IPS DF 19.7 (cell line): ENCODE data around the gene UNK.
"Not testable (repeated sequence)": the region's sequence is repeated elsewhere in the genome, so short reads cannot be mapped to it uniquely, and the experiment has no call there.

Source experiments
- DNase-seq: peaks from one replicate; pipeline ENCODE4 v3.0.0-alpha.2; 2013; ENCODE audit warnings: low read depth, low spot score

Gene UNK

DNA sequence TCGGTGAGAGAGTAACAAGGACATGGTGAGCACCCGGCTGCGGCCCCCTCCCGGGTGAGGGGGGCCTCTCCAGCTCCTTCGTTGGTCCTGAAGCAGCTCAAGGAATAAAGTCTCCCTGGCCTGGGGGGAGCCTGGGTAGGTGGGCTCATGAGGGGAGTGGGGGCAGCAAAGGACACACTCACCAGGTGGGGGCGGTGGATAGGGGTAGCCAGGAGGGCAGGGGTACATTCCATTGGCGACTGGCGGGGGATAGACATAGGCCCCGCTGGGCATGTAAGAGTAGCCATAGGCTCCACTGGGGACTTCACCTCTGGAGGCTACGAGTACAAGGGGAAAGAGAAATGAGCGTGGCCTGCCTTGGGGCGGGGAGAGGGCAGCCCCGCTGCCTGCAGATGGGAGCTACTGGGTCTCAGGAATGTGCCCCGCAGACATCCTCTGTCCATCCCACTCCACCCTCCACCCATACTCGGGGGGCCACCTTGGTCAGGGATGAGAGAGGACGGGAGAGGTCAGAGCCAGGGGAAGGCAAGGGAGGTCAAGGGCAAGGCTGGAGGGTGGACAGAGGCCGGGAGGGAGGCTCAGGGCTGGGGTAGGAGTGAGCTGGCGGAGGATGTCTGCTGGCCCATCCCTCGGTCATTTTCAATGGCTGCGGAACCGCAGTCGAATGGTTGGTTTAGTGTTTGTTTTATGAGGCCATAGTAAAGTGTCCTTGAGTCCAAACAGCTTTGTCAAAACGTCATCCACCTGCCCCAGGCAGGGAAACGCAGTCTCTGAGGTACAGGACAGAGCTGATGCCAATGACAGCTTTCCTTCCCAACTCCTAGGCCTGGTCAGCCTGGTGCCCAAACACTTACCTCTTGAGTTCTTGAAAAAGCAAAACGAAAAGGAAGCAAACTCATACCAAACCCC, 63.3 kb downstream of the UNK start:
- DNase-seq = no peak

DNA sequence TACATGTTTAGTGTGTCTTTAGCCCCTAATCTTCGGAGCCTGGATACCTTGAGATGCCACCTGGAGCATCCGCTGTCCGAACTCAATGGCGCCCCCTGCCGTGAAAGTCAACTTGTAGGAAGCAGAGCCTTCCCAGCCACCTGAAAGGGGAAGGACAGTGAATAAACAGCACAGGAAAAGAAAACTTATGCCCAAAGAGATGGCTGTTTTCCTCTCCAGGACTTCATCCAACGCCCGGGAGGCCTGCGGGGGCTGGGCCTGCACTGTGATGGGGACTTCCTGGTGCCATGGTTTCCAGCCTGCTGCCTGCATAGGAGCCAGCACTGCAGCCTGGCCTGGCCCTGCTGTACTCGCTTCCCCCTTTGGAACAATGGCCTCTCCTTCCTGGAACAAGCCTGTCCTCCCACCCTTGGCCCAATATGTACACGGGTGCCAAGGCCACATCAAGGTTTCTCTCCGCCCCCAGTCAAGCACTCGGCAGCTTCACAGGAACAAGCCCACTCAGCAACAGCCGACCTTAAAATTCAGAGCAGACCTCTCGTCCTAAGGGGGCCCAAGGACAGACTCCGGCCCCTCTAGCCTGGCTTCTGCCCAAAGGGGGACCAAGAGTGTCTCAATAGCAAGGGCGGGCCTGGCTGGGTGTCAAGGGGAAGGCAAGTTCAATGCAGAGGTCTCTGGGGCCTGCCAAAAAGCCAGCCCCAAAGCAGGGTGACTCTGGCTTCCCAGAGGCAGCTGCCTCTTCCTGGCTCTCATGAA, 64.1 kb downstream of the UNK start:
- no peak for DNase-seq

DNA sequence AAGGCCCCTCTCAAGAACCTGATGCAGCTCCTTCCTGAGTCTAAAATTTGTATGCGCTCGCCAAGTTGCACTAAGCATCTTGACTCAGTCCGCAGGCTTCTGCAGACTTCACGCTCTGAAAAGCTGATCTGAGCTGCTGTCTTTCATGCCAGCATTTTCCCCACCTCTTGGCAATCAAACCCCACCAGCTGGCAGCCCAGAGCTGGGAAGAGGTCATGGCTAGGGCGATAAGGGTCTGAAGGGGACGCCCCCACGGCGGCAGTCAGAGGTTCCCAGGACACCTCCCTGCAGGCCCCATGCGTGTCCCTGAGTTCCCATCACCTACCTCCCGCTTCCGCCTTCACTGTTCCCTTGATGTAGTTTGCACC, 64.7 kb downstream of the UNK start:
- no peak for DNase-seq

DNA sequence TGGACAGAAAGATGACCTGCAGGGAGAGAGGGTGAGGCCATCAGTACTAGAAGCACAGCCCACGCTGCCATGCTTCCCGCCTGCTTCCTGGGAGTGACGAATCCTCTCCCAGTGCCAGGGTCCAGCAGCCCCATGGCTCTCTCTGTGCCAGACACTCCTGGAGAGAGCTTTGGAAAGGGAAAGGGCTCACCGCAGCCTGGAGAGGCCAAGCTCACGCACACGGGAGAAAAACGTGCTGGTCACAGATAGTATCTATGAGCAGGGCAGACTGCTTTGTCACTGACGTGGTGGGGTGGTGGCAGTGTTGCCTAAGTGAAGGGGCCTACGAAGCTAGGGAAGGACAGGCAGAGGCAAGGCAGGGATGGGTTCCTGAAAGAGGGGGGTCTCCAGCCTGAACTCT, 65.1 kb downstream of the UNK start:
- DNase-seq = no peak

DNA sequence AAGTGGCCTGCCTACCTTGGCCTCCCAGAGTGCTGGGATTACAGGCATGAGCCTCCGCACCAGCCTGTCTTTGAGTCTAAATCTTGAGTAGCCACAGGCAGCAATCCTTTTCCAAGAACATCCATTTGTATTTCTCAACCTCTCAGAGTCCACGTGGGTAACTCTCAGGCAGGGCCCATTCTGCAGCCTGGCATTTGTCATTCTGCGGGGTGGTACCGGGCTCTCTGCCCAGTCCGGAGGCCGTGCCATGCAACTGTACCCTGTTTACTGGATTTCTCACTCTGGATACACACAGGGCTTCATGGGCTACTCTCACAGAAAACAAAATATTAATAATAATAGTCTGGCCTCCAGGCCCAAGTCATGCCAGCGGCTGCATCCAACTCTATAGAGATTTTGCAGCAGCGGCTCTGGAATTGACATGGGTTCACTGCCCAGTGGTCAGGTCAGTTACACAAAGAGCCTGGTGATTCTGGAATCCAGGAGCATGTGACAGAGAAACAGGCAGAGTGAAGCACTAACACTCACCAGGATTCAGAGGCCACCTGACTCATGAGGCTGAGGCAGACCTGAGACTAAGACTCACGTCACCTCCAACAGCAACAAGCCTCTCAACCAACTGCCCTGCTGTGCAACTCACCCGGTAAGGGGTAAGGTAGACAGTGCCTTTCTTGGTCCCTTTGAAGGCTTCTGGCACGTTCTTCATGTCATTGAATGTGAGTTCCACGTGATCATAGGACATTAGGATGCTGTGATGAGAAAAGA, 66.5 kb downstream of the UNK start:
- no peak for DNase-seq

DNA sequence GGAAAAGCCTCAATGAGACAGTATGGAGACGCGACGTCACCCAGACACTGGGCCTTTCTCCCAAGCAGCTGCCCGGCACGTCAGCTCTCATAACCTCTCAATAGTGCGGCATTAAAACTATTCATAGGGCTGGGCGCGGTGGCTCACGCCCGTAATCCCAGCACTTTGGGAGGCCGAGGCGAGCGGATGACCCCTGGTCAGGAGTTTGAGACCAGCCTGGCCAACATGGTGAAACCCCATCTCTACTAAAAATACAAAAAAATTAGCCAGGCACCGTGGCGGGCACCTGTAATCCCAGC, 67.0 kb downstream of the UNK start:
- DNase-seq = not testable (repeated sequence)

DNA sequence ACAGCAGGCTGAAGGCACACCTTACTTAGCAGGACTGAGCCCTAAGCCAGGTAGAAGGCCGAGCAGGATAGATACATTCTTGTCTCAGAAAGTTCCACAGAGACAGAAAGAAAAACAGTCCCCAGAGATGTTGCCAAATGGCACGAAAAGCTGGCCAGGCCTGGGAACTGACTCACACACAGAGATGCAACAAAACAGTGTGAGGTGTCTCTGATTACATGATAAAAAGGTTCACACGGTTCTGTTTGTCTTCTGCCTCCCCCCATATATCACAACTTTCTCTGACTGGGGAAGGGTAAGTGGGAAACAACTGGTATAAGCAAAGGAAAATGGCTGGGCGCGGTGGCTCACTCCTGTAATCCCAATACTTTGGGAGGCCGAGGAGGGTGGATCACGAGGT, 68.8 kb downstream of the UNK start:
- DNase-seq = no peak

DNA sequence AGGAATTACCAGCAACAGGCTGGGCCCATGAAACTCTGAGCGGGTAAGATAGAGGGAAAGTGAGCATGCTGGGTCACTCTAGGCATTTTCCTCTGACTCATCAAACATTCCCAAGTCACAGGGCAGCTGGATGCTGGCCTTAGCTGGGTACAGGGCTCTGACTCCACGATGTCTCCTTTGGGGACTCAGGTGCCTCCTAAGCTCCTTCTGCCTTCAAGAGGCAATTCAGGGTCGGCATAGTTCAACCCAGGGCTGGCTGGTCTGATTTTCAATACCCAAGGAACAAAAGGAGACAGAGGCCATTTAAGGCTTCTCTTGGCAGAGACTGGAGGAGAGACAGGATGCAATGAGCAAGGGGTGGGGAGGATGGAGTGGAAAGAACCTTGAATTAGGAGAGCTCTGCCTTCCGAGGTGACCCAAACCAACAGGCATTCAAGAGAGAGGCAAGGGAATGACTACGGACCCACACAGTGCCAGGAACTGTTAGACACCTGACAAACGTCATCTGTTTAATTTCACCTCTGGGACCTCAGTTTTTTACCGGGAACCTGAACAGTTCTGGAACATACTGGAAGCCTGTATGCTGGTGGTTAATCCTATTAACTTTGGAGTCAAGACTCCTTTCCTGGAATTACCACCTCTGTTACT, 69.6 kb downstream of the UNK start:
- DNase-seq = no peak

DNA sequence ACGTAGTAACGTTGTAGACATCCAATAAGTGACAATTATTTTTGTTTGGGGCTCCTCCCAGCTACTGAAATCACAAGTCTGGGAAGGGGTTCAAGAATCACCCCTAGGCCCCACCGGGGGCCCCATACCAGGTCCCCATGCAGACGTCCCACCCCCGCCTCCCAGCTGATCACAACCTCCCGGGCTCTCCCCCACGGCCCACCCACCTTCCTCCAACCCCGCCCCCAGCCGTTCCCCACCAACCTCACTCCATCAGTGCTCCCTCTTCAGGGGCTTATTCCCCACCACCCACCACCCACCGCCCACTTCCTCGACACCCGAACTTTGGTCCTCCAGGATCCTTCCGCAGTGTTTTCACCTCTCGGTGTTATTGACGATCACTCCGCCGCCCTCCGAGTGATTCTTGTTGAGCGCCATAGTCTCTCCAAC, 70.3 kb downstream of the UNK start:
- DNase-seq = no peak

DNA sequence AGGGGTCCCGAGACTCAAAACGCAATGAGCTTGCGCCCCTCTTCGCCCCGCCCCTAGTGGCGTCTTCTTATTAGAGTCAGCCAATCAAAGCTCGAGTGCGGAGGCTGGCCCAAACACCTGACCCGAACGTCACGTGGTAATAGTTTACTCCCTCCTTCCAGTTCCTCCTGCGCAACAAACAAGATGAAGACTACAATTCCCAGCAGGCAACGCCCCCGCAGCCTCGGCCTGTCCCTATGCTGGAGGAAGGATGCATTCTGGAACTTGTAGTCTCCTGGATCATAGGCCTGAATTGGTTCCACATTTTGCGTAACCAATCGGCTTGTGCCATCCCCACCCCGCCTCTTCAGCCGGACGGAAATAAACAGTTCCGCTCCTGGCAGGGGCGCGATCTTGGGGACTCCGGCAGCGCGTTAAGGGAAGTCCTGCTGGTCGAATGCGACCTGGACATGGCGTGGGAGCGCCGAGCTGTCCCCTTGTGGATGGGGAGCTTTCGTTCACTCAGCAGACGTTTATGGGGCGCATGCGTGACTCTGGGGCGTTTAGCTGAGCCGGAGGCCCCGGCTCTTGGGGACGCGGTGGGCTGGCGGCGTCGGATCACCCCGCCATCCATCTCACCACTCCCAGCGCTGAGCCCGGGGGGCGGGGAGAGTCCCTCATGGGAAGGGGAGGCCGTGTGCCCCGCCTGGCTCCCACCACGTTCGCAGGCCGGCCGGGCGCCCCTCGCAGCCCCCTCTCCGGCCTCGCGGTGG, 70.9 kb downstream of the UNK start, which contains the start of gene WBP2:
Gene WBP2 (minus strand): TSS at position 26 of the 752 bp plus-strand sequence. CDS start 38 bp downstream, outside the sequence.
- DNase-seq = peak; percentile 100

DNA sequence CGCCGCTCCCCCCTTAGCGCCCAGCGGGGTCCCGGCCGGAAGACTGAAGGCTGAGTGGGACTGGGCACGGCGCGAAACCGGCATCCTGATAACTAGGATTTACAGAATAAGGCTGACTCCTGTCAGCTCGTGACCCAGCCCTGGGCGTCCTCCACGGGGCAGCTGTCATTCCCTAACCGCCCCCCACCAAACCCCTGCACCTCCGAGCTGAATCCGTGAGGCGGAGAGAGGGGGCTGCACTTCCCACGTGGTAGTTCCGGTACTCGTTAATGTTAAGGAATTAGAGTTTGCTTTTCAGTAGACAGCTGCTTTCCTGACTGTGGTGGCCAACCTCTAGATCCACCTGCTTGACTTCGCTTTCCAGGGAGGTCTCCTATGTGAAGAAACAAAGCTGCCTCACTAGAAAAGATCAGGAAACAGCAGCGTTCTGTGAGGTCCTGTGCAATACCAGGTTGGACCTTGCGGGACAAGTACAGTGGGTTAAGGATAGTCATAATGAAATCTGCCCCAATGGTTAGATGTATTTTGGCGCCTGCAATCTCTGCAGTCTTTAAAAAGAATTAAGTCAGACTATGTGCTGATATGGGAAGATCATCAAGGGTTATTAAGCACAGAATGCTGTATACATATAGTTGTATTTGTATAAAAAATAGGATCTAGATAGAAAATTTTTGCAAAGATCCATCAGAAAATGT, 71.6 kb downstream of the UNK start:
- DNase-seq = no peak

DNA sequence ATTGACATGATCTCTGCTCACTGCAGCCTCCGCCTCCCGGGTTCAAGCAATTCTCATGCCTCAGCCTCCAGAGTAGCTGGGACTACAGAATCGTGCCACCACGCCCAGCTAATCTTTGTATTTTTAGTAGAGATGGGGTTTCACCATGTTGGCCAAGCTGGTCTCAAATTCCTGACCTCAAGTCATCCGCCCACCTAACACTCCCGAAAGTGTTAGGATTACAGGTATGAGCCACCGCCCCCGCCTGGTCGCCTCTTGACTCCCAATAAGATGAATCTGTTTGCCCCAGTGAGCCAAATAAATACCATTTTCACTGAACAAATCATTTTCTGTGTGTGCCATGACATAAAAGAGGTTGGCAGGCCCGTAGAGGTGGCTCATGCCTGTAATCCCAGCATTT, 74.8 kb downstream of the UNK start:
- not testable (repeated sequence) for DNase-seq

DNA sequence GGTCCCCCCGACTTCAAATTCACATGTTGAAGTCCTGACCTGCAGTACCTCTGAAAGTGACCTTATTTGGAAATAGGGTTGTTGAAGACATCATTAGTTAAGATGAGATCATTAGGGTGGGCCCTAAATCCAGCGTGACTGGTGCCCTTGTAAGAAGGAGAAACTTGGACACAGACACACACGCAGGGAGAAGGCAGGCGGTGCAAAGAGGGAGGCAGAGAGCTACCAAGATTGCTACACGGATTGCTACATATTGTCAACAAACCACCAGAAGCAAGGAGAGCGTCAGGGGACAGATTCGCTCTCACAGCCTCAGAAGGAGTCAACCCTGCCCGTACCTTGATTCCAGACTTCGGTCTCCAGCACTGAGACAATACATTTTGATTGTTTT, 77.3 kb downstream of the UNK start:
- no peak for DNase-seq

DNA sequence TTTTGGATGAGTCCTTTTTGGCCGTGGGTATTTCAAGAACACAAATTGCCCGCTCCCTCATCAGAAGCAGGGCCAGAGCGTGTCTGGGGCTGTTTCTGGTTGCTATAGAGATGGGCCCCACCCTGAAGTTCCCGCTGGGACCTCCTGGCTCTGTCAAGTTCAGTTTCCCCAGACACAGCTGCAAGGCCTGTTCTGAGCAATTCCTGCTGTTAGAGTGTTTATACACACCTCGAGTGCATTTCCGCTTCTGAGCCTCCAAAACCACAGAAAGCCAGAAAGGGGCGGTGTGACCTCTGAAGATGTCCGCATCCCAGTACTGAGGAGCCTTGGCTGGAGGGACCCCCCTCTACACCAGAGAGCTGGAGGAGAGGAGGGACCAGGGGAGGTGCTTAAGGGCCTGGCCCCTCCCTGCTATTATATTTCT, 79.9 kb downstream of the UNK start:
- no peak for DNase-seq

DNA sequence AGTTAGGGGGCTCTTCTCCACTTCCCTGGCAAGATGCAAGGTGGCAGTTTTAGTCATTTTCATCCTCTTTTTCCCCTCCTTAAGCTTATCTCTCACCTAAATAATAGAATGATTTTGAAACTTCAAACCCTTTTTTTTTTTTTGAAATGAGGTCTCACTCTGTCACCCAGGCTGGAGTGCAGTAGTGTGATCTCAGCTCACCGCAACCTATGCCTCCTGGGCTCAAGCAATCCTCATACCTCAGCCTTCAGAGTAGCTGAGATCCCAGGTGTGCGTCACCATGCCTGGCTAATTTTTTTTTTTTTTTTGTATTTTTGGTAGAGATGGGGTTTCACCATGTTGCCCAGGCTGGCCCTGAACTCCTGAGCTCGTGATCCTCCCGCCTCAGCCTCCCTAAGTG, 80.3 kb downstream of the UNK start:
- not testable (repeated sequence) for DNase-seq

DNA sequence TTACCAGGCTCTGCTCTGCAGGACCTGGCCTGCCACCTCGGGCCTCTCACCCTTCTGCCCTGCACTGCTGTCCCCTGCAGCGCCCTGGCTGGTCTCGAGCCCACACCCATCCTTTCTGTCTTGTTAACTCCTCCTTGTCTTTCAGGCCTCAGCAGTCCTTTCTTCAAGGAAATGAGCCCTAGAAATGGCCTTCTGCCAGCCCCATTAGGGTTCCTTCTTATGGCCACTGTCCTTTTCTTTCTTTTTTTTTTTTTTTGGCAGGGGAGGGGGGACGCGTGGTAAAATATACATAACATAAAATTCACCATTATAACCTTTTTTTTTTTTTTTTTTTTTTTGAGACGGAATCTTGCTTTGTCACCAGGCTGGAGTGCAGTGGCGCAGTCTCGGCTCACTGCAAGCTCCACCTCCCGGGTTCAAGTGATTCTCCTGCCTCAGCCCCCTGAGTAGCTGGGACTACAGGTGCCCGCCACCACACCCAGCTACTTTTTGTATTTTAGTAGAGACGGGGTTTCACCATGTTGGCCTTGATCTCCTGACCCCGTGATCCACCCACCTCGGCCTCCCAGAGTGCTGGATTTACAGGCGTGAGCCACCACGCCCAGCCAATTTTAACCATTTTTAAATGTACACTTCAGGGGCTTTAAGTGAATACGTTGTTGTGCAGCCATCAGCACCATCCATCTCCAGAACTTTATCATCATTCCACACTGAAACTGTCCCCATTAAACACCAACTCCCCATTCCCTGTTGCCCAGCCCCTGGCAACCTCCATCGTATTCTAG, 81.0 kb downstream of the UNK start:
- not testable (repeated sequence) for DNase-seq

DNA sequence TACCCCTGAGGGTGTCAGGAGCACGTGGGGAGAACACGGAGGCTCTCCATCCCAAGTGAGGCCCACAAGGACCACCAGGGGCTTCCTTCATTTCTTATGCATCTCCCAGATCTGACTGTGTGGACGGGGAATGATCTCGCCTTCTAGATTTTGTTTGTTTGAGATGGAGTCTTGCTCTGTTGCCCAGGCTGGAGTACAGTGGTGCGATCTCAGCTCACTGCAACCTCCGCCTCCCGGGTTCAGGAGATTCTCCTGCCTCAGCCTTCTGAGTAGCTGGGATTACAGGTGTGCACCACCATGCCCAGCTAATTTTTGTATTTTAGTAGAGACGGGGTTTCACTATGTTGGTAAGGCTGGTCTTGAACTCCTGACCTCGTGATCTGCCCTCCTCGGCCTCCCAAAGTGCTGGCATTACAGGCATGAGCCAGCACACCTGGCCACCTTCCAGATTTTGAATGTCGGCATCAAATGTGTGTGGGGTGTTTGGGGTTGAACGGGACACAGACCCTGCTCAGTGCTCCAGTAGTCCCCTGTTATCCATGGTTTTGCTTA, 84.2 kb downstream of the UNK start:
- not testable (repeated sequence) for DNase-seq

DNA sequence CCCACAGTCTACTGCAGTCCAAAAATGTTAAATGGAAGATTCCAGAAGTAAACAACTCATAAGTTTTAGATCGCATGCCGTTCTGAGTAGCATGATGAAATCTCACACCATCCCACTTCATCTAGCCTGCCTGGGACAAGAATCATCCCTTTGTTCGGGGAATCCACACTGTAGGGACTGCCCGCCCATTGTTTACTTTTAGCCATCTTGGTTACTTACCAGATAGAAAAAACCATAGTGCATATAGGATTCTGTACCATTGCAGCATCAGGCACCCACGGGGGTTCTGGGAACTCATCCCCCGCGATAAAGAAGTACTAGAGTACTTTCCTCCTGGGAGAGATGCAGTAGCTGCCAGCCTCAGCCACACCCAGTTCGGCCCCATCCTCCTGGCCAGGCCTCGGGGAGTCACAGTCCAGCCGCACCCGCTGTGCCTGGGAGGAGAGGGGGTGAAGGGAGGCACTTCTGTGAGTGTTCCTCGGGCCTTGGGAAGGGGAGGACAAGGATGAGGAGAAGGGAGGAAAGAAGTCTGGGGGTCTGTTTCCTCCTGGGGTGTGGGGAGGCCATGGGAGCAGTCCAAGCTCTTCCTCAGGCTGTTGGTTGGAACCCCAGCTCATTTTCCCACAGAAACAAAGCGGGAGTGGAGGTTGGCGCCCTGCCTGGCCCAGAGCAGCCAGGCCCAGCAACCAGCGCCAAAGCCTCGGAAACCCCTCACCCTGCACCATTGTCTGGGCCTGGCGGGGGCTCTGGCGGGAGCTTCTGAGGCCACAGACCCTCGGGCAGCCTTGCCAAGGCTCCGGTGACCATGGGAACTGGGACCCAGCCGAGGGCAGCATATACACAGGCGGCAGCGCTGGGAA, 84.9 kb downstream of the UNK start:
- no peak for DNase-seq
